Epithelial cell of esophagus (primary cell): ENCODE results near the gene MAZ.

ENCODE experiments used
- DNase-seq: peaks from one replicate; pipeline ENCODE4 v3.0.0; 2010; ENCODE audit warnings: low read depth
- H3K4me3 ChIP-seq: 2 replicates; pipeline ENCODE4 v1.5.1; 2011; ENCODE audit warnings: mild to moderate bottlenecking, low read length, control low read depth
- CTCF ChIP-seq: IDR thresholded peaks from 2 replicates; pipeline ENCODE4 v1.5.1; 2011; ENCODE audit warnings: low read depth, mild to moderate bottlenecking, low read length, control low read depth, inconsistent platforms; ENCODE audit not compliant: insufficient read depth; ENCODE audit errors: missing control alignments

MAZ gene

DNA sequence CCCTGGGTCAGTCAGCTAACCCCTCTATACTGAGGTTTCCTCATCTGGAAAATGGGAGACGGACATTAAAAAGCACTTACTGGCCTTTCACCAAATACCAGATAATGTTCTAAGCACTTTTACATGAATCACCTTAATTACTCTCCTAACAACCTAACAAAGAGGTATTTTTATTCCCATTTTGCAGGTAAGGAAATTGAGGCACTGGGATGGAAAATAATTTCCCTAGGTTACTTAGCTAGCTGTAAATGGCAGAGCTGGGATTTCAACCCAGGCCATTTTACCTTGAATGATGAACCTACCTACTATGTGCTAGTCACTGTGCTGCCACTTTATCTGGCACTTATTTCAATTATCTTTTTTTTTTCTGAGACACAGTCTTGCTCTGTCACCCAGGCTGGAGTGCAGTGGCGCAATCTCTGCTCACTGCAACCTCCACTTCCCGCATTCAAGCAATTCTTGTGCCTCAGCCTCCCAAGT, 12.1 kb upstream of the MAZ start:
- no peak overlapping the region for H3K4me3 ChIP-seq
- no peak for TF ChIP-seq CTCF
- DNase-seq: no peak

DNA sequence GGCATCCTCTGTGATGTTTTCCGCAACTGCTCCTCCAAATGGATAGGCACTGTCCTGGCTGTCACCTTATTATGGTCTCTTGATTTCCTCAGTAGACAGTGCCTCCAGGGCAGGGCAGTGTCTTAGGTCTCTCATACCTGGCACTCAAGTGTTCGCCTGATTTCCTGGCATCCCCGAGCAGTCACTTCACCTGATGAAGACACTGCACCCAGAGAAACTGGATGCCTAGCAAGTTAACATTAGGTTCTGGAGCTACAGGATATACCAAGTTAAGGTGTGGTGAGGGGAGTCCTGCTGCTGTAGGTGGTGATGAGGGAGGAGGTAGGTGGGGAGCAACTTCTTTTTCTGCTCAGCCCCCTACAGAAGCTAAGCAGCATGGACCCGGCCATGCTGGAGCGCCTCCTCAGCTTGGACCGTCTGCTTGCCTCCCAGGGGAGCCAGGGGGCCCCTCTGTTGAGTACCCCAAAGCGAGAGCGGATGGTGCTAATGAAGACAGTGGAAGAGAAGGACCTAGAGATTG, 3.9 kb upstream of the MAZ start:
- no peak for DNase-seq
- no peak for TF ChIP-seq CTCF
- H3K4me3 ChIP-seq: no peak overlapping the region

DNA sequence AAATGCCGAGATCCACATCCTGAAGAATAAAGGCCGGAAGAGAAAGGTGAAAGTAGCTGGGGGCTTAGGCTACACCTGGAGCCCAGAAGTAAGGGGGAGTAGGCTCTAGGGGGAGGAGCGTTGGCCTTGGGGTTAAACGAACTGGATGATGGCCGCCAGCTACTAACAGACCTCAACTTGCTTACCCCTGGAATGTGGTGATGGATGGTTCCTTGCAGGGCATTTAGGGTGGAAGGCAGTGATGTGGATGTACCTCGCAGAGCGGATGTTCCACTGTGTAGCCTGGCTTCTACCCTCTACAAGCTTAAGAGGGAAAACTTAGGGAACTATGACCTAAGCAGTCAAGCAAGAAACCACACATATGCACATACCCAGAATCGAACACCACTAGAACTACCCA, 2.3 kb upstream of the MAZ start:
- no peak overlapping the region for H3K4me3 ChIP-seq
- DNase-seq: no peak
- TF ChIP-seq CTCF: no peak

- no peak for DNase-seq
- H3K4me3 ChIP-seq: peak overlapping the region; percentile 81
- TF ChIP-seq CTCF: no peak
Measured at GRCh38 chr16:29804455-29805231, 1.7 kb upstream of the MAZ start.

DNA sequence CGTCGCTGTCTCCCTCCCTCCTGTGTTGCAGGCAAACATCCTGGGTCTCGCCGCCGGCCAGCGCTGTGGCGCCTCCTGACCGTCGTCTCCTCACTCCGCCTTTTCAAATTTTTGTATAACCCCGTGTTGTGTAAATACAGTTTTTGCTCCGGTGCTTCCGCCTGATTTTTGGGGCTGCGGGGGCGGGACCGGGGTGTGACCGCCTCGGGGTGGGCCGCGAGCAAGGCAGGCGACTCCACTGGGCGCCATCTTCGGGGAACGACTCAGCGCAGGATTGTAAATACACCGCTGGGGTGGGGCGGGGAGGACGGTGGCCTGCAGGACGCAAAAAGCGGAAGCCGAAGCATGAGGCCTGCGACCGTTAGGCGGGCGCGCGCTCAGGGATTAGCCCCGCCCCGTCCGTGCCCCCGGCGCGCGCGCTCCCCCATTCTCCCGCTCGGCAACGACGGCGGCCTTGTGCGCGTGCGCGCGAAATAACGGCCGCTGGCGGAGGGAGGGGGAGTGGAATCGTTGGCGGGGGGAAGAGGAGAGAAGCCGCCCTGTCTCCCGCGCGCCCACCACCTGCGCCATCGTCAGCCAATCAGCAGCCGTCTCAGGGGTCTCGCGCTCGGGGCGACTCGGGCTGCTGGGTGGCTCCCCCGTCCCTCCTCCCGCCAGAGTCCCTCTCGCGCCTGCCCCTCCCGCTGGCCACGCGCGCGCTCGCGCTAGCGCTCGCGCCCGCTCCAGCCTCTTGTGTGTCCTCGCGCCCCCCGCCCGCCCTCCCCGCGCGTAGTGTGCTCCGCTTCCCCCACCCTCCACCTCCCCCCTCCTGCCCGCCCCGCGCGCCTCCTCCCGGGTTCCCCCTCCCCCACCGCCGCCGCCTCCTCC, 864 bp upstream of the MAZ start:
- peak; percentile 98 for DNase-seq
- TF ChIP-seq CTCF: peak; percentile 14
- H3K4me3 ChIP-seq: peak overlapping the region; percentile 81

GRCh38 chr16:29806641-29807425, 504 bp downstream of the MAZ start:
- H3K4me3 ChIP-seq: peak overlapping the region; percentile 60
- no peak for DNase-seq
- TF ChIP-seq CTCF: no peak
